Endodermal cell (in vitro differentiated cells): ENCODE results near the gene ZNF469. TPM values are rescaled to one million over a fixed set of nuclear protein-coding genes. Genes with fewer than 3 reads are reported as not detected.

Experiments
- DNase-seq: peaks from one replicate; pipeline ENCODE4 v3.0.0-alpha.2; 2017
- H3K27ac ChIP-seq: 2 replicates; pipeline ENCODE4 v1.5.1; 2013; ENCODE audit warnings: mild to moderate bottlenecking, low read depth, low read length, moderate library complexity
- H3K27me3 ChIP-seq: 2 replicates; pipeline ENCODE4 v1.6.1; 2013; ENCODE audit warnings: mild to moderate bottlenecking, low read length, moderate library complexity; ENCODE audit not compliant: insufficient read depth, control insufficient read depth, poor library complexity, severe bottlenecking
- H3K36me3 ChIP-seq: 2 replicates; pipeline ENCODE4 v1.7.0; 2013; ENCODE audit warnings: mild to moderate bottlenecking, low read length, moderate library complexity; ENCODE audit not compliant: control insufficient read depth, insufficient read depth
- H3K4me1 ChIP-seq: one replicate; pipeline ENCODE4 v1.7.0; 2013; ENCODE audit warnings: low read length; ENCODE audit not compliant: control insufficient read depth, insufficient read depth
- H3K4me3 ChIP-seq: 2 replicates; pipeline ENCODE4 v1.5.1; 2013; ENCODE audit warnings: mild to moderate bottlenecking, low read length, moderate library complexity
- H3K9ac ChIP-seq: 2 replicates; pipeline ENCODE4 v1.6.1; 2013; ENCODE audit warnings: mild to moderate bottlenecking, low read length, moderate library complexity; ENCODE audit not compliant: poor library complexity, severe bottlenecking; ENCODE audit errors: extremely low read depth
- H3K9me3 ChIP-seq: 2 replicates; pipeline ENCODE4 v1.6.1; 2013; ENCODE audit warnings: mild to moderate bottlenecking, low read length, moderate library complexity; ENCODE audit not compliant: control insufficient read depth
- H3K27ac Mint-ChIP-seq: 2 replicates; pipeline ENCODE4 v1.8.0; 2020; ENCODE audit warnings: mixed read lengths
- H3K27me3 Mint-ChIP-seq: 2 replicates; pipeline ENCODE4 v1.8.0; 2021; ENCODE audit warnings: mild to moderate bottlenecking, mixed read lengths; ENCODE audit not compliant: insufficient read depth
- H3K36me3 Mint-ChIP-seq: 2 replicates; pipeline ENCODE4 v1.8.0; 2020; ENCODE audit warnings: low read depth, mixed read lengths
- H3K4me1 Mint-ChIP-seq: 2 replicates; pipeline ENCODE4 v1.8.0; 2020; ENCODE audit warnings: mixed read lengths
- H3K4me3 Mint-ChIP-seq: 2 replicates; pipeline ENCODE4 v1.8.0; 2020; ENCODE audit warnings: mild to moderate bottlenecking, moderate library complexity, mixed read lengths
- H3K9me3 Mint-ChIP-seq: 2 replicates; pipeline ENCODE4 v1.8.0; 2020; ENCODE audit warnings: mild to moderate bottlenecking, mixed read lengths
- CTCF ChIP-seq: fragments of 200-600 bp; sonication (generic); conservative IDR thresholded peaks from 2 replicates; pipeline ENCODE4 v1.5.0; 2021; ENCODE audit warnings: antibody characterized with exemption, mild to moderate bottlenecking
- WGBS, 2 experiments: methylation state at CpG; one replicate each; pipeline versions ENCODE4 v1.1.5 to v1.1.7; 2013; ENCODE audit warnings: missing lambda C conversion rate in 2 of 2, mixed read lengths in 1 of 2; ENCODE audit not compliant: insufficient coverage in 1 of 2, insufficient read length in 1 of 2; 5-methylcytosine and 5-hydroxymethylcytosine counted together
- total RNA-seq, 2 donors: library from RNA; stranded (reverse); fragmentation: NEBNext Ultra II Directional in 1 of 2; extraction: Animal tissue kit (Norgen Biotek cat#: 25700) in 1 of 2; gene quantifications; 2 replicates in 1 of 2; 3 replicates in 1 of 2; pipeline ENCODE4 v1.2.1, GENCODE V29; 2021

ZNF469 gene
- total RNA-seq, 2 donors from 2014 or later, result 0.68 to 4.7 TPM

DNA sequence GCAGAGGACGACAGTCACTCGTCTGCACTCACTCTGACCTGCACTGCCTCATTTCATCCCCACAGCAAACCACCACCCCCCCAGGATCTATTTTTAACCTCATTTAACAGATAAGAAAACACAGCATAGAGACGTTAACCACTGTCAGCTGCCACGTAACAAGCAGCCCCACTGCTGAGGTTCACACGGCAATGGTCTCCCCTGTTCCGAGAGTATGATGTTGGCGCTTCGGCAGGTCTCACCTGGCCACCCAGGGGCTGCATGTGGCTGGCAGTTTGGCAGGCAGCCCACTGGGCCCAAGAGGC lies 16.1 kb downstream of the ZNF469 start:
- Mint-ChIP-seq H3K27me3 (peaks cover 2% of the 10 kb centered on the region), H3K4me1 (no peaks in the 10 kb centered on the region), H3K36me3 (no peaks in the 10 kb centered on the region), H3K4me3 (no peak overlapping the region), H3K27ac (no peak overlapping the region), H3K9me3 (peaks cover 3% of the 10 kb centered on the region)
- Histone ChIP-seq H3K36me3 (no peaks in the 10 kb centered on the region), H3K9ac (no peak overlapping the region), H3K27me3 (no peaks in the 10 kb centered on the region), H3K9me3 (no peaks in the 10 kb centered on the region), H3K4me1 (no peaks in the 10 kb centered on the region), H3K27ac (no peak overlapping the region), H3K4me3 (no peak overlapping the region)
- 78 to 81% methylated on average over 8 of the region's 8 CpGs for WGBS, 2 experiments
- no peak for DNase-seq
- no peak for TF ChIP-seq CTCF

DNA sequence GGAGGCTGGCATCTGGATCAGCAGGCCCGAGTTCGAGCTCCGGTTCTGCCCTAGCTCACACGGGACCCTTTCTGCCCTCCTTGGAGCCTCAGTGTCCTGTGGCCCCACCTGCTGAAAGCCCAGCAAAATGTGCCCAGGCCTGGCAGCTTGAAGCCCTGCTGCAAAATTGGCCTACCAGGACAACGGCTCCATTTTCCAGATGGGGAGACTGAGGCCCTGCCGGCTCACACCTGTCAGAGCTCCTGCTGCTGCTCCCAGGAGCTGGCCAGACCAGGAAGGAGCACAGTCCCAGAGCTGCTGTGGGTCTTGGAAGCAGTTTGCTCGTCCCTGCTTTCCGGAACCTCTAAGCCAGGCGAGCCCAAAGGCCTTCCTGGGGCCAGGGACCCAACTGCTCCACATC lies 17.4 kb downstream of the ZNF469 start:
- Mint-ChIP-seq H3K27ac (no peak overlapping the region), H3K36me3 (no peaks in the 10 kb centered on the region), H3K9me3 (peaks cover 3% of the 10 kb centered on the region), H3K27me3 (peaks cover 2% of the 10 kb centered on the region), H3K4me1 (no peaks in the 10 kb centered on the region), H3K4me3 (no peak overlapping the region)
- TF ChIP-seq CTCF, result no peak
- Histone ChIP-seq H3K27ac (no peak overlapping the region), H3K4me1 (no peaks in the 10 kb centered on the region), H3K36me3 (no peaks in the 10 kb centered on the region), H3K27me3 (no peaks in the 10 kb centered on the region), H3K9ac (no peak overlapping the region), H3K9me3 (no peaks in the 10 kb centered on the region), H3K4me3 (no peak overlapping the region)
- DNase-seq, result no peak
- WGBS, 2 experiments, result 90 to 96% methylated on average over 6 to 9 of the region's 9 CpGs

GRCh38 chr16:88401604-88402246 lies 19.0 kb downstream of the ZNF469 start:
- WGBS, 2 experiments, result 55 to 60% methylated on average over 2 to 3 of the region's 3 CpGs
- H3K27ac Mint-ChIP-seq, result no peak overlapping the region
- H3K9ac ChIP-seq, result no peak overlapping the region

More at GRCh38 chr16:88401604-88402246, 19.0 kb downstream of the ZNF469 start:
- Histone ChIP-seq H3K36me3 (no peaks in the 10 kb centered on the region), H3K9me3 (no peaks in the 10 kb centered on the region), H3K27ac (no peak overlapping the region), H3K4me3 (no peak overlapping the region), H3K4me1 (no peaks in the 10 kb centered on the region), H3K27me3 (no peaks in the 10 kb centered on the region)
- Mint-ChIP-seq H3K4me1 (no peaks in the 10 kb centered on the region), H3K4me3 (no peak overlapping the region), H3K36me3 (no peaks in the 10 kb centered on the region), H3K9me3 (peaks cover 3% of the 10 kb centered on the region), H3K27me3 (peaks cover 2% of the 10 kb centered on the region)
- DNase-seq, result no peak
- no peak for TF ChIP-seq CTCF
